HEK293 (cell line): ENCODE results near the gene MSH5.

ENCODE experiments used
- GLIS1 ChIP-seq: fragments of 450-650 bp; formaldehyde crosslinking; IDR thresholded peaks from 2 replicates; pipeline ENCODE4 v1.5.1; 2016; ENCODE audit warnings: missing biosample characterization, missing genetic modification characterization
- HOXA7 ChIP-seq: sonication (generic); formaldehyde crosslinking; IDR thresholded peaks from 2 replicates; pipeline ENCODE4 v1.8.1; 2022; ENCODE audit warnings: missing genetic modification reagents, borderline replicate concordance
- IKZF3 ChIP-seq: fragments of 450-650 bp; IDR thresholded peaks from 2 replicates; pipeline ENCODE4 v1.5.0; 2018; ENCODE audit warnings: missing biosample characterization, mild to moderate bottlenecking, missing genetic modification characterization, moderate library complexity
- TRIM28 ChIP-seq: IDR thresholded peaks from 2 replicates; pipeline ENCODE4 v1.6.1; 2011; ENCODE audit warnings: low read length, control low read depth, borderline replicate concordance
- ZBTB10 ChIP-seq: fragments of 450-650 bp; formaldehyde crosslinking; IDR thresholded peaks from 2 replicates; pipeline ENCODE4 v1.5.1; 2016; ENCODE audit warnings: missing biosample characterization, missing genetic modification characterization
- ZBTB6 ChIP-seq: fragments of 450-650 bp; formaldehyde crosslinking; IDR thresholded peaks from 2 replicates; pipeline ENCODE4 v1.5.1; 2017; ENCODE audit warnings: missing biosample characterization, missing genetic modification characterization
- ZFHX2 ChIP-seq: fragments of 450-650 bp; formaldehyde crosslinking; conservative IDR thresholded peaks from 2 replicates; pipeline ENCODE4 v1.5.1; 2016; ENCODE audit warnings: missing biosample characterization, missing genetic modification characterization
- ZFP41 ChIP-seq: fragments of 450-650 bp; formaldehyde crosslinking; IDR thresholded peaks from 2 replicates; pipeline ENCODE4 v1.5.1; 2016; ENCODE audit warnings: missing biosample characterization, missing genetic modification characterization, borderline replicate concordance
- ZNF112 ChIP-seq: fragments of 450-650 bp; formaldehyde crosslinking; IDR thresholded peaks from 2 replicates; pipeline ENCODE4 v1.5.0; 2017; ENCODE audit warnings: missing biosample characterization, missing genetic modification characterization
- ZNF121 ChIP-seq: fragments of 450-650 bp; formaldehyde crosslinking; IDR thresholded peaks from 2 replicates; pipeline ENCODE4 v1.5.1; 2016; ENCODE audit warnings: missing biosample characterization, missing genetic modification characterization
- ZNF146 ChIP-seq: fragments of 450-650 bp; formaldehyde crosslinking; IDR thresholded peaks from 2 replicates; pipeline ENCODE4 v1.5.1; 2016; ENCODE audit warnings: missing biosample characterization, missing genetic modification characterization
- ZNF174 ChIP-seq: fragments of 450-650 bp; formaldehyde crosslinking; IDR thresholded peaks from 2 replicates; pipeline ENCODE4 v1.5.0; 2017; ENCODE audit warnings: missing biosample characterization, mild to moderate bottlenecking, missing genetic modification characterization
- ZNF23 ChIP-seq: fragments of 450-650 bp; formaldehyde crosslinking; IDR thresholded peaks from 2 replicates; pipeline ENCODE4 v1.5.1; 2016; ENCODE audit warnings: missing biosample characterization, missing genetic modification characterization, borderline replicate concordance
- ZNF335 ChIP-seq: fragments of 450-650 bp; formaldehyde crosslinking; conservative IDR thresholded peaks from 2 replicates; pipeline ENCODE4 v1.5.1; 2016; ENCODE audit warnings: missing biosample characterization, missing genetic modification characterization
- ZNF350 ChIP-seq: fragments of 450-650 bp; formaldehyde crosslinking; IDR thresholded peaks from 2 replicates; pipeline ENCODE4 v1.5.0; 2017; ENCODE audit warnings: missing biosample characterization, mild to moderate bottlenecking, missing genetic modification characterization
- ZNF362 ChIP-seq: fragments of 450-650 bp; formaldehyde crosslinking; IDR thresholded peaks from 2 replicates; pipeline ENCODE4 v1.5.1; 2016; ENCODE audit warnings: missing biosample characterization, missing genetic modification characterization
- ZNF433 ChIP-seq: fragments of 450-650 bp; formaldehyde crosslinking; IDR thresholded peaks from 2 replicates; pipeline ENCODE4 v1.5.1; 2016; ENCODE audit warnings: missing biosample characterization, missing genetic modification characterization, low read depth
- ZNF548 ChIP-seq: fragments of 450-650 bp; formaldehyde crosslinking; IDR thresholded peaks from 2 replicates; pipeline ENCODE4 v1.5.1; 2016; ENCODE audit warnings: missing biosample characterization, missing genetic modification characterization
- ZNF585B ChIP-seq: fragments of 450-650 bp; formaldehyde crosslinking; IDR thresholded peaks from 2 replicates; pipeline ENCODE4 v1.5.1; 2016; ENCODE audit warnings: missing biosample characterization, missing genetic modification characterization
- ZNF623 ChIP-seq: fragments of 450-650 bp; formaldehyde crosslinking; IDR thresholded peaks from 2 replicates; pipeline ENCODE4 v1.5.1; 2016; ENCODE audit warnings: missing biosample characterization, missing genetic modification characterization
- ZNF670 ChIP-seq: fragments of 450-650 bp; formaldehyde crosslinking; IDR thresholded peaks from 2 replicates; pipeline ENCODE4 v1.5.1; 2016; ENCODE audit warnings: missing biosample characterization, missing genetic modification characterization, low read depth
- ZNF768 ChIP-seq: fragments of 450-650 bp; formaldehyde crosslinking; IDR thresholded peaks from 2 replicates; pipeline ENCODE4 v1.5.1; 2018; ENCODE audit warnings: missing biosample characterization, mild to moderate bottlenecking, missing genetic modification characterization
- ZNF830 ChIP-seq: fragments of 450-650 bp; IDR thresholded peaks from 2 replicates; pipeline ENCODE4 v1.5.0; 2018; ENCODE audit warnings: missing biosample characterization, missing genetic modification characterization, low read depth, mild to moderate bottlenecking, moderate library complexity
- TF ChIP-seq, protein P1 (sequence below): sonication (generic); formaldehyde crosslinking; IDR thresholded peaks from 2 replicates; pipeline ENCODE4 v1.8.1; 2022; ENCODE audit warnings: mild to moderate bottlenecking, moderate library complexity, missing genetic modification reagents
- TF ChIP-seq, protein P2 (sequence below): fragments of 450-650 bp; formaldehyde crosslinking; IDR thresholded peaks from 2 replicates; pipeline ENCODE4; 2016; ENCODE audit warnings: missing biosample characterization, missing genetic modification characterization
- TF ChIP-seq, protein P3 (sequence below): fragments of 450-650 bp; formaldehyde crosslinking; IDR thresholded peaks from 2 replicates; pipeline ENCODE4 v1.5.1; 2016; ENCODE audit warnings: missing biosample characterization, missing genetic modification characterization, borderline replicate concordance
- TF ChIP-seq, protein P4 (sequence below): fragments of 450-650 bp; formaldehyde crosslinking; IDR thresholded peaks from 2 replicates; pipeline ENCODE4 v1.5.1; 2016; ENCODE audit warnings: missing biosample characterization, missing genetic modification characterization

Gene MSH5

DNA sequence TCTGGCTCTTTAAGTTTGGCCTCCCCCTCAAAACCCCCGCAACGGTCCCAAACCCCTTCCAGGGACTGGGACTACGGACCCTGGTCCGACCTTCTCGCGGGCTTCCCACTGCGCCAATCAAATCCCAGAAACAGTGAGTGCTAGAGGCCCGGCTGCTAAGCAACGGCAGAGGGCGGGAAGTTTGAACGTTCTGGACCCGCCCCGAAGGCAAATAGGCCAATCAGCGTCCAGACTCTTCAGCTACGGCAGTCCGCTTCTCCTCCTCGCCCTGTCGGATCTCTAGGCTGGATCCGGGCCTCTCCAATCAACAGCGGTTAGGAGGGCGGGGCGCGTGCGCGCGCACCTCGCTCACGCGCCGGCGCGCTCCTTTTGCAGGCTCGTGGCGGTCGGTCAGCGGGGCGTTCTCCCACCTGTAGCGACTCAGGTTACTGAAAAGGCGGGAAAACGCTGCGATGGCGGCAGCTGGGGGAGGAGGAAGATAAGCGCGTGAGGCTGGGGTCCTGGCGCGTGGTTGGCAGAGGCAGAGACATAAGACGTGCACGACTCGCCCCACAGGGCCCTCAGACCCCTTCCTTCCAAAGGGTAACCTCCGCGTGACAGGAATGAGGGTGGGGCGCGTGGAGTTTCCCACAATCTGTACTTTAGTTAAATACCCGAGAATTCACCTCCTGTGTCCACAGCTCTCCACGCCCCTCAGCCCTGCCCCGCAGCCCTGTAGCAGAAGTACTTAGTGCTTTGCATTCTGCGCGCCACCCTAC lies at the start of gene MSH5 (continued):
- TF ChIP-seq ZNF623 (tag by site-specific recombination) (no peak), ZBTB6 (tag by site-specific recombination) (0 out of 2 replicates have a peak, but pooled peaks have one; percentile 18), ZNF830 (tag by site-specific recombination) (no peak), ZNF112 (no peak), HOXA7 (CRISPR knock-in tag) (no peak), ZFP41 (no peak), ZNF548 (tag by site-specific recombination) (no peak), ZNF585B (tag by site-specific recombination) (no peak), ZNF121 (tag by site-specific recombination) (no peak), ZNF433 (no peak), ZNF23 (tag by site-specific recombination) (no peak), ZNF768 (no peak), ZBTB10 (peak; percentile 84), ZNF335 (tag by site-specific recombination) (peak; percentile 9; the same call in 1 of the 2 replicates), ZNF174 (no peak), TRIM28 (no peak), ZNF350 (tag by site-specific recombination) (no peak), ZNF670 (tag by site-specific recombination) (no peak), IKZF3 (tag by site-specific recombination) (peak; percentile 94), ZNF146 (no peak), ZFHX2 (peak; percentile 95), ZNF362 (tag by site-specific recombination) (no peak), GLIS1 (tag by site-specific recombination) (peak; percentile 75)
- TF ChIP-seq, protein P1, sequence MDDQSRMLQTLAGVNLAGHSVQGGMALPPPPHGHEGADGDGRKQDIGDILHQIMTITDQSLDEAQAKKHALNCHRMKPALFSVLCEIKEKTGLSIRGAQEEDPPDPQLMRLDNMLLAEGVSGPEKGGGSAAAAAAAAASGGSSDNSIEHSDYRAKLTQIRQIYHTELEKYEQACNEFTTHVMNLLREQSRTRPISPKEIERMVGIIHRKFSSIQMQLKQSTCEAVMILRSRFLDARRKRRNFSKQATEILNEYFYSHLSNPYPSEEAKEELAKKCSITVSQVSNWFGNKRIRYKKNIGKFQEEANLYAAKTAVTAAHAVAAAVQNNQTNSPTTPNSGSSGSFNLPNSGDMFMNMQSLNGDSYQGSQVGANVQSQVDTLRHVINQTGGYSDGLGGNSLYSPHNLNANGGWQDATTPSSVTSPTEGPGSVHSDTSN (CRISPR knock-in tag): peak; percentile 96
- TF ChIP-seq, protein P2, sequence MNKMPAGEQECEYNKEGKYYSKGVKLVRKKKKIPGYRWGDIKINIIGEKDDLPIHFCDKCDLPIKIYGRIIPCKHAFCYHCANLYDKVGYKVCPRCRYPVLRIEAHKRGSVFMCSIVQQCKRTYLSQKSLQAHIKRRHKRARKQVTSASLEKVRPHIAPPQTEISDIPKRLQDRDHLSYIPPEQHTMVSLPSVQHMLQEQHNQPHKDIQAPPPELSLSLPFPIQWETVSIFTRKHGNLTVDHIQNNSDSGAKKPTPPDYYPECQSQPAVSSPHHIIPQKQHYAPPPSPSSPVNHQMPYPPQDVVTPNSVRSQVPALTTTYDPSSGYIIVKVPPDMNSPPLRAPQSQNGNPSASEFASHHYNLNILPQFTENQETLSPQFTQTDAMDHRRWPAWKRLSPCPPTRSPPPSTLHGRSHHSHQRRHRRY: no peak
- TF ChIP-seq, protein P3, sequence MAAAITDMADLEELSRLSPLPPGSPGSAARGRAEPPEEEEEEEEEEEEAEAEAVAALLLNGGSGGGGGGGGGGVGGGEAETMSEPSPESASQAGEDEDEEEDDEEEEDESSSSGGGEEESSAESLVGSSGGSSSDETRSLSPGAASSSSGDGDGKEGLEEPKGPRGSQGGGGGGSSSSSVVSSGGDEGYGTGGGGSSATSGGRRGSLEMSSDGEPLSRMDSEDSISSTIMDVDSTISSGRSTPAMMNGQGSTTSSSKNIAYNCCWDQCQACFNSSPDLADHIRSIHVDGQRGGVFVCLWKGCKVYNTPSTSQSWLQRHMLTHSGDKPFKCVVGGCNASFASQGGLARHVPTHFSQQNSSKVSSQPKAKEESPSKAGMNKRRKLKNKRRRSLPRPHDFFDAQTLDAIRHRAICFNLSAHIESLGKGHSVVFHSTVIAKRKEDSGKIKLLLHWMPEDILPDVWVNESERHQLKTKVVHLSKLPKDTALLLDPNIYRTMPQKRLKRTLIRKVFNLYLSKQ (tag by site-specific recombination): no peak
- TF ChIP-seq, protein P4, sequence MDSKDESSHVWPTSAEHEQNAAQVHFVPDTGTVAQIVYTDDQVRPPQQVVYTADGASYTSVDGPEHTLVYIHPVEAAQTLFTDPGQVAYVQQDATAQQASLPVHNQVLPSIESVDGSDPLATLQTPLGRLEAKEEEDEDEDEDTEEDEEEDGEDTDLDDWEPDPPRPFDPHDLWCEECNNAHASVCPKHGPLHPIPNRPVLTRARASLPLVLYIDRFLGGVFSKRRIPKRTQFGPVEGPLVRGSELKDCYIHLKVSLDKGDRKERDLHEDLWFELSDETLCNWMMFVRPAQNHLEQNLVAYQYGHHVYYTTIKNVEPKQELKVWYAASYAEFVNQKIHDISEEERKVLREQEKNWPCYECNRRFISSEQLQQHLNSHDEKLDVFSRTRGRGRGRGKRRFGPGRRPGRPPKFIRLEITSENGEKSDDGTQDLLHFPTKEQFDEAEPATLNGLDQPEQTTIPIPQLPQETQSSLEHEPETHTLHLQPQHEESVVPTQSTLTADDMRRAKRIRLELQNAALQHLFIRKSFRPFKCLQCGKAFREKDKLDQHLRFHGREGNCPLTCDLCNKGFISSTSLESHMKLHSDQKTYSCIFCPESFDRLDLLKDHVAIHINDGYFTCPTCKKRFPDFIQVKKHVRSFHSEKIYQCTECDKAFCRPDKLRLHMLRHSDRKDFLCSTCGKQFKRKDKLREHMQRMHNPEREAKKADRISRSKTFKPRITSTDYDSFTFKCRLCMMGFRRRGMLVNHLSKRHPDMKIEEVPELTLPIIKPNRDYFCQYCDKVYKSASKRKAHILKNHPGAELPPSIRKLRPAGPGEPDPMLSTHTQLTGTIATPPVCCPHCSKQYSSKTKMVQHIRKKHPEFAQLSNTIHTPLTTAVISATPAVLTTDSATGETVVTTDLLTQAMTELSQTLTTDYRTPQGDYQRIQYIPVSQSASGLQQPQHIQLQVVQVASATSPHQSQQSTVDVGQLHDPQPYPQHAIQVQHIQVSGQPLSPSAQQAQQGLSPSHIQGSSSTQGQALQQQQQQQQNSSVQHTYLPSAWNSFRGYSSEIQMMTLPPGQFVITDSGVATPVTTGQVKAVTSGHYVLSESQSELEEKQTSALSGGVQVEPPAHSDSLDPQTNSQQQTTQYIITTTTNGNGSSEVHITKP (tag by site-specific recombination): 0 out of 2 replicates have a peak, but pooled peaks have one; percentile 61
